K562 (cell line): ENCODE results near the gene ZMIZ1.

Experiments used
- ETV6 ChIP-seq, 3 experiments: fragments of 150-350 bp in 1 of 3; sonication (generic) in 1 of 3; formaldehyde crosslinking in 1 of 3; IDR thresholded peaks; 2 replicates each; pipeline versions ENCODE4 v1.6.1 to v1.8.0; 2014 to 2022; ENCODE audit warnings: borderline replicate concordance in 2 of 3, low read depth in 2 of 3, antibody characterized with exemption in 1 of 3, low read length in 1 of 3, mild to moderate bottlenecking in 1 of 3, missing genetic modification reagents in 1 of 3
- SREBF2 ChIP-seq: sonication (generic); formaldehyde crosslinking; IDR thresholded peaks from 2 replicates; pipeline ENCODE4 v1.4.0; 2020; ENCODE audit warnings: mild to moderate bottlenecking, missing genetic modification reagents
- TGIF2 ChIP-seq: sonication (generic); formaldehyde crosslinking; IDR thresholded peaks from 2 replicates; pipeline ENCODE4 v1.8.1; 2022; ENCODE audit warnings: mild to moderate bottlenecking, missing genetic modification reagents, moderate library complexity
- ZNF324 ChIP-seq: fragments of 250-450 bp; sonication (Bioruptor Pico); IDR thresholded peaks from 2 replicates; pipeline ENCODE4 v1.4.0; 2020; ENCODE audit warnings: mild to moderate bottlenecking
- TF ChIP-seq, protein P1 (sequence below), 3 experiments: IDR thresholded peaks in 2 of 3; conservative IDR thresholded peaks in 1 of 3; 2 replicates each; pipeline ENCODE4 v1.5.1; 2011 to 2012; ENCODE audit warnings: low read length in 3 of 3, mild to moderate bottlenecking in 3 of 3, control low read depth in 2 of 3, improper control_type of control experiment in 1 of 3, inconsistent platforms in 1 of 3, low read depth in 1 of 3, mixed read lengths in 1 of 3, moderate library complexity in 1 of 3; ENCODE audit not compliant: insufficient read depth in 2 of 3
- TF ChIP-seq, protein P2 (sequence below), 2 experiments: fragments of 450-650 bp; formaldehyde crosslinking in 1 of 2; IDR thresholded peaks; 2 replicates each; pipeline versions ENCODE4 v1.4.0 to v1.6.1; 2014 to 2020; ENCODE audit warnings: mild to moderate bottlenecking in 2 of 2, borderline replicate concordance in 1 of 2, low read depth in 1 of 2

DNA sequence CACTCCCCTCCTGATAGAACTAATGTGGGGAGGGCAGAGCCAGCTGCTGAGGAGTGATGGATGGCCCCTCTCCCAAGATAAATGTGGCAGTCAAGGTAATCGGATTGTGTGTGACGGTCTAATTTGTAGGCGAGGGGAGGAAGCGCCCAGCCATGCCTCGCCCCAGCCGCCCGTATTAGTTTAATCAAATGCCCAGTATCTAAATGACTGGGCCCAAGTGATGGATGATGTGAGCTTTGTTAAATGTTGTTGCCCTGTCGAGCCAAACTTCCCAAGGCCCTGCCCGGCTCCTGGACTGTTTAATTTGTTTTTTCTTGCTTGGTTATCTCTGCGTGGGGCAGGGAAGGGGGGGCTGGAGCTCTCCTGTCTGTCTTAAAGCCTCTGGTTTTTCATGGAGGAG is 190.1 kb downstream of the ZMIZ1 start:
- TF ChIP-seq SREBF2 (no peak), ZNF324 (no peak), ETV6 (IDR thresholded peaks at IDR 0.05; ENCODE audit: borderline replicate concordance in 1 of 2, low read depth in 2 of 2, low read length in 1 of 2) (no peak), ETV6 (CRISPR knock-in tag; IDR thresholded peaks at IDR 0.05; ENCODE audit: borderline replicate concordance) (no peak), TGIF2 (no peak)
- TF ChIP-seq, protein P1, sequence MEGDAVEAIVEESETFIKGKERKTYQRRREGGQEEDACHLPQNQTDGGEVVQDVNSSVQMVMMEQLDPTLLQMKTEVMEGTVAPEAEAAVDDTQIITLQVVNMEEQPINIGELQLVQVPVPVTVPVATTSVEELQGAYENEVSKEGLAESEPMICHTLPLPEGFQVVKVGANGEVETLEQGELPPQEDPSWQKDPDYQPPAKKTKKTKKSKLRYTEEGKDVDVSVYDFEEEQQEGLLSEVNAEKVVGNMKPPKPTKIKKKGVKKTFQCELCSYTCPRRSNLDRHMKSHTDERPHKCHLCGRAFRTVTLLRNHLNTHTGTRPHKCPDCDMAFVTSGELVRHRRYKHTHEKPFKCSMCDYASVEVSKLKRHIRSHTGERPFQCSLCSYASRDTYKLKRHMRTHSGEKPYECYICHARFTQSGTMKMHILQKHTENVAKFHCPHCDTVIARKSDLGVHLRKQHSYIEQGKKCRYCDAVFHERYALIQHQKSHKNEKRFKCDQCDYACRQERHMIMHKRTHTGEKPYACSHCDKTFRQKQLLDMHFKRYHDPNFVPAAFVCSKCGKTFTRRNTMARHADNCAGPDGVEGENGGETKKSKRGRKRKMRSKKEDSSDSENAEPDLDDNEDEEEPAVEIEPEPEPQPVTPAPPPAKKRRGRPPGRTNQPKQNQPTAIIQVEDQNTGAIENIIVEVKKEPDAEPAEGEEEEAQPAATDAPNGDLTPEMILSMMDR (IDR thresholded peaks at IDR 0.05 in 2 of 3, conservative IDR thresholded peaks at IDR 0.05 in 1 of 3; ENCODE audit: insufficient read depth in 2 of 3, low read depth in 1 of 3, low read length in 3 of 3) = no peak
- TF ChIP-seq, protein P2, sequence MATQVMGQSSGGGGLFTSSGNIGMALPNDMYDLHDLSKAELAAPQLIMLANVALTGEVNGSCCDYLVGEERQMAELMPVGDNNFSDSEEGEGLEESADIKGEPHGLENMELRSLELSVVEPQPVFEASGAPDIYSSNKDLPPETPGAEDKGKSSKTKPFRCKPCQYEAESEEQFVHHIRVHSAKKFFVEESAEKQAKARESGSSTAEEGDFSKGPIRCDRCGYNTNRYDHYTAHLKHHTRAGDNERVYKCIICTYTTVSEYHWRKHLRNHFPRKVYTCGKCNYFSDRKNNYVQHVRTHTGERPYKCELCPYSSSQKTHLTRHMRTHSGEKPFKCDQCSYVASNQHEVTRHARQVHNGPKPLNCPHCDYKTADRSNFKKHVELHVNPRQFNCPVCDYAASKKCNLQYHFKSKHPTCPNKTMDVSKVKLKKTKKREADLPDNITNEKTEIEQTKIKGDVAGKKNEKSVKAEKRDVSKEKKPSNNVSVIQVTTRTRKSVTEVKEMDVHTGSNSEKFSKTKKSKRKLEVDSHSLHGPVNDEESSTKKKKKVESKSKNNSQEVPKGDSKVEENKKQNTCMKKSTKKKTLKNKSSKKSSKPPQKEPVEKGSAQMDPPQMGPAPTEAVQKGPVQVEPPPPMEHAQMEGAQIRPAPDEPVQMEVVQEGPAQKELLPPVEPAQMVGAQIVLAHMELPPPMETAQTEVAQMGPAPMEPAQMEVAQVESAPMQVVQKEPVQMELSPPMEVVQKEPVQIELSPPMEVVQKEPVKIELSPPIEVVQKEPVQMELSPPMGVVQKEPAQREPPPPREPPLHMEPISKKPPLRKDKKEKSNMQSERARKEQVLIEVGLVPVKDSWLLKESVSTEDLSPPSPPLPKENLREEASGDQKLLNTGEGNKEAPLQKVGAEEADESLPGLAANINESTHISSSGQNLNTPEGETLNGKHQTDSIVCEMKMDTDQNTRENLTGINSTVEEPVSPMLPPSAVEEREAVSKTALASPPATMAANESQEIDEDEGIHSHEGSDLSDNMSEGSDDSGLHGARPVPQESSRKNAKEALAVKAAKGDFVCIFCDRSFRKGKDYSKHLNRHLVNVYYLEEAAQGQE (IDR thresholded peaks at IDR 0.05; ENCODE audit: borderline replicate concordance) = no peak
- TF ChIP-seq, protein P2 (CRISPR knock-in tag; IDR thresholded peaks at IDR 0.05; ENCODE audit: low read depth) = no peak
